HL-60 (cell line): ENCODE data around the gene GPD2.
A peak's percentile ranks its signal among the peaks of the same experiment; 100 is the strongest.

Experiments
- DNase-seq, 2 experiments: peaks; one replicate each; pipeline ENCODE4 v3.0.0-alpha.2; 2010 to 2020; ENCODE audit warnings: low read depth in 1 of 2, low spot score in 1 of 2
- H3K27ac ChIP-seq: fragments of 250-450 bp; sonication (Bioruptor Pico); replicated peaks from 2 replicates; pipeline ENCODE4 v1.5.1; 2020; ENCODE audit warnings: mild to moderate bottlenecking, moderate library complexity
- H3K27me3 ChIP-seq: fragments of 250-450 bp; sonication (Bioruptor Pico); 2 replicates; pipeline ENCODE4 v1.5.1; 2021; ENCODE audit warnings: mild to moderate bottlenecking, moderate library complexity; ENCODE audit not compliant: insufficient read depth, poor library complexity, severe bottlenecking
- H3K4me3 ChIP-seq: replicated peaks from 2 replicates; pipeline ENCODE4 v1.5.1; 2011; ENCODE audit warnings: mild to moderate bottlenecking, control low read depth, low read length; ENCODE audit not compliant: insufficient read depth
- CTCF ChIP-seq: IDR thresholded peaks from one replicate; pipeline ENCODE4 v1.5.1; 2011; ENCODE audit warnings: low read length, control low read depth, inconsistent platforms; ENCODE audit not compliant: insufficient read depth
- GABPA ChIP-seq: IDR thresholded peaks from 2 replicates; pipeline ENCODE4 v1.6.1; 2012; ENCODE audit warnings: low read depth
- POLR2AphosphoS5 ChIP-seq: IDR thresholded peaks from 2 replicates; pipeline ENCODE4 v1.6.1; 2012; ENCODE audit warnings: low read depth
- REST ChIP-seq: IDR thresholded peaks from 2 replicates; pipeline ENCODE4 v1.6.1; 2012; ENCODE audit warnings: low read depth; ENCODE audit not compliant: insufficient replicate concordance
- SPI1 ChIP-seq: IDR thresholded peaks from 2 replicates; pipeline ENCODE4 v1.6.1; 2012; ENCODE audit warnings: low read depth, mild to moderate bottlenecking, borderline replicate concordance

Gene GPD2

GRCh38 chr2:156576005-156576404, 139.8 kb downstream of the GPD2 start:
- no peak for TF ChIP-seq REST
- TF ChIP-seq CTCF = no peak
- TF ChIP-seq POLR2AphosphoS5 = no peak
- TF ChIP-seq SPI1 = no peak
- no peak for TF ChIP-seq GABPA
- Histone ChIP-seq H3K27me3 (no peaks in the 10 kb centered on the region), H3K27ac (no peak overlapping the region), H3K4me3 (no peak overlapping the region)
- DNase-seq = no peak

GRCh38 chr2:156580501-156580900, 144.3 kb downstream of the GPD2 start:
- Histone ChIP-seq H3K27me3 (no peaks in the 10 kb centered on the region), H3K4me3 (no peak overlapping the region), H3K27ac (no peak overlapping the region)
- TF ChIP-seq CTCF = no peak
- no peak for TF ChIP-seq POLR2AphosphoS5
- no peak for TF ChIP-seq SPI1
- no peak for TF ChIP-seq GABPA
- TF ChIP-seq REST = no peak
- DNase-seq = no peak

GRCh38 chr2:156581280-156581679, 145.1 kb downstream of the GPD2 start:
- TF ChIP-seq POLR2AphosphoS5 (no peak), GABPA (no peak)
- DNase-seq = no peak
- H3K27me3 ChIP-seq = no peaks in the 10 kb centered on the region

GRCh38 chr2:156585457-156585856, 149.3 kb downstream of the GPD2 start:
- H3K27me3 ChIP-seq = no peaks in the 10 kb centered on the region
- DNase-seq = no peak
- TF ChIP-seq POLR2AphosphoS5 (no peak), SPI1 (0 out of 2 replicates have a peak, but pooled peaks have one; percentile 2)
- no peak overlapping the region for H3K27ac ChIP-seq
- no peak overlapping the region for H3K4me3 ChIP-seq

More at GRCh38 chr2:156581280-156581679, 145.1 kb downstream of the GPD2 start:
- H3K4me3 ChIP-seq = no peak overlapping the region
- H3K27ac ChIP-seq = no peak overlapping the region

- no peak overlapping the region for H3K4me3 ChIP-seq
- no peaks in the 10 kb centered on the region for H3K27me3 ChIP-seq
- no peak for DNase-seq
- TF ChIP-seq GABPA (no peak), CTCF (no peak)
- no peak overlapping the region for H3K27ac ChIP-seq
Measured at GRCh38 chr2:156586621-156587020, 150.4 kb downstream of the GPD2 start.
